ENCODE data around the gene MX1. TPM values are rescaled to one million over a fixed set of nuclear protein-coding genes. Genes with fewer than 3 reads are reported as not detected.

MX1 gene
- total and polyA plus RNA-seq, 4 donors, result 15.1 to 21.3 (median 18.0) TPM

DNA sequence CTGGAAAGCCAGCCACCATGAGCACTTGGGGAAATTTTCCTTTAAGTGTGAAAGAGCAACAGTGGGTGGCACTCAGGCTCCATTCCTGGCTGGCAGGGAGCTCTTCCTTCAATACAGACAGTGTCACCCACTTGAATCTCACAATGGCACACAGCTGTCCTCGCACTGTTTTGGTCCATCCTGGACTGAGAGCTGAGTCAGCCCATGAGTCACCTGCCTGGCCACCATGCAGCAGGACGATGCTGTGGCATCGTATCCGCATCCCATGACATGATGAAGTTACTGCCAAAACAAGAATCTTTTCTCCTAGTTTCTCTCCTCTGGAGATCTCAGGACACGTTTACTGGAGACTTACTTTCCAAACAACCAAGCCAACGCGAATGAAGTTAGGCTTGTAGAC lies 75.9 kb downstream of the MX1 start:
- 83% methylated on average over 7 of the region's 7 CpGs for WGBS
- no peak for DNase-seq (ENCODE audit: low spot score)
- Histone ChIP-seq H3K9ac (ENCODE audit: low read depth in 1 of 2, low read length in 2 of 2) (no peak overlapping the region), H3K27ac (ENCODE audit: low read depth in 1 of 2, low read length in 2 of 2) (peak overlapping the region; percentile 2 to 79), H3K4me1 (ENCODE audit: control insufficient read depth in 4 of 4, insufficient read depth in 4 of 4, low read length in 3 of 4) (peaks cover 16 to 45% (median 32%) of the 10 kb centered on the region in 4 donors), H3K27me3 (ENCODE audit: control insufficient read depth in 4 of 4, insufficient read depth in 4 of 4, low read length in 3 of 4) (no peaks in the 10 kb centered on the region), H3K4me3 (ENCODE audit: low read depth in 1 of 3, low read length in 3 of 3) (no peak overlapping the region), H3K9me3 (ENCODE audit: control insufficient read depth in 4 of 4, low read length in 3 of 4) (no peaks in the 10 kb centered on the region), H3K36me3 (ENCODE audit: control insufficient read depth in 4 of 4, insufficient read depth in 3 of 4, low read depth in 1 of 4, low read length in 3 of 4) (peaks cover 0 to 3% (median 0%) of the 10 kb centered on the region in 4 donors)
- TF ChIP-seq RAD21 (IDR thresholded peaks at IDR 0.05) (no peak), SP1 (IDR thresholded peaks at IDR 0.05) (no peak), JUND (IDR thresholded peaks at IDR 0.05) (no peak), TAF1 (conservative IDR thresholded peaks at IDR 0.05) (no peak), RXRA (IDR thresholded peaks at IDR 0.05) (no peak), YY1 (IDR thresholded peaks at IDR 0.05) (no peak)
- TF ChIP-seq, protein P1, sequence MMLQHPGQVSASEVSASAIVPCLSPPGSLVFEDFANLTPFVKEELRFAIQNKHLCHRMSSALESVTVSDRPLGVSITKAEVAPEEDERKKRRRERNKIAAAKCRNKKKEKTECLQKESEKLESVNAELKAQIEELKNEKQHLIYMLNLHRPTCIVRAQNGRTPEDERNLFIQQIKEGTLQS (IDR thresholded peaks at IDR 0.05), result no peak
- TF ChIP-seq, protein P2, sequence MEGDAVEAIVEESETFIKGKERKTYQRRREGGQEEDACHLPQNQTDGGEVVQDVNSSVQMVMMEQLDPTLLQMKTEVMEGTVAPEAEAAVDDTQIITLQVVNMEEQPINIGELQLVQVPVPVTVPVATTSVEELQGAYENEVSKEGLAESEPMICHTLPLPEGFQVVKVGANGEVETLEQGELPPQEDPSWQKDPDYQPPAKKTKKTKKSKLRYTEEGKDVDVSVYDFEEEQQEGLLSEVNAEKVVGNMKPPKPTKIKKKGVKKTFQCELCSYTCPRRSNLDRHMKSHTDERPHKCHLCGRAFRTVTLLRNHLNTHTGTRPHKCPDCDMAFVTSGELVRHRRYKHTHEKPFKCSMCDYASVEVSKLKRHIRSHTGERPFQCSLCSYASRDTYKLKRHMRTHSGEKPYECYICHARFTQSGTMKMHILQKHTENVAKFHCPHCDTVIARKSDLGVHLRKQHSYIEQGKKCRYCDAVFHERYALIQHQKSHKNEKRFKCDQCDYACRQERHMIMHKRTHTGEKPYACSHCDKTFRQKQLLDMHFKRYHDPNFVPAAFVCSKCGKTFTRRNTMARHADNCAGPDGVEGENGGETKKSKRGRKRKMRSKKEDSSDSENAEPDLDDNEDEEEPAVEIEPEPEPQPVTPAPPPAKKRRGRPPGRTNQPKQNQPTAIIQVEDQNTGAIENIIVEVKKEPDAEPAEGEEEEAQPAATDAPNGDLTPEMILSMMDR (IDR thresholded peaks at IDR 0.05; ENCODE audit: low read depth, low read length, missing input control), result no peak

DNA sequence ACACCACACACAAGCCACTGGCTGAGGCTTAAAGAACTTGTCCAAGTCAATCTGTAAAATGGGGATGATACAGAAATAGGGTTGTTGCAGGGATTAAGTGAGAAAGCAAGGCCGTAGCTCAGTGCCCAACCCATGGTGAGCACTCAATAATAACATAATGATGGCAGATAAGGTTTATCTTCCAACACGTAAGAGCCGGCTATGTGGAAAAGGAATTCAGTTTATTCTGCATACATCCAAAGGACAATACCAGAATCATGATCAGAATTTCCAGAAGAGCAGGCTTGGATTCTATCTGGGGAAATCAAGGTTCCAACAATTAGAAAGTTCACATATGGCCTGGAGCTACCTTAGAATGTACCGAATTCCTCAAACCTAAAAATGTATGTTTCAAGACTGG lies 77.3 kb downstream of the MX1 start:
- H3K36me3 ChIP-seq (ENCODE audit: control insufficient read depth in 4 of 4, insufficient read depth in 3 of 4, low read depth in 1 of 4, low read length in 3 of 4), result peaks cover 0 to 3% (median 0%) of the 10 kb centered on the region in 4 donors
- WGBS, result 90% methylated on average over 4 of the region's 4 CpGs
- H3K4me1 ChIP-seq (ENCODE audit: control insufficient read depth in 4 of 4, insufficient read depth in 4 of 4, low read length in 3 of 4), result peaks cover 14 to 45% (median 28%) of the 10 kb centered on the region in 4 donors
- H3K9me3 ChIP-seq (ENCODE audit: control insufficient read depth in 4 of 4, low read length in 3 of 4), result no peaks in the 10 kb centered on the region
- H3K27ac ChIP-seq (ENCODE audit: low read depth in 1 of 2, low read length in 2 of 2), result no peak overlapping the region
- no peak for DNase-seq (ENCODE audit: low spot score)
- no peak overlapping the region for H3K9ac ChIP-seq (ENCODE audit: low read depth in 1 of 2, low read length in 2 of 2)
- H3K27me3 ChIP-seq (ENCODE audit: control insufficient read depth in 4 of 4, insufficient read depth in 4 of 4, low read length in 3 of 4), result no peaks in the 10 kb centered on the region
- H3K4me3 ChIP-seq (ENCODE audit: low read depth in 1 of 3, low read length in 3 of 3), result no peak overlapping the region
- TF ChIP-seq, protein P3, sequence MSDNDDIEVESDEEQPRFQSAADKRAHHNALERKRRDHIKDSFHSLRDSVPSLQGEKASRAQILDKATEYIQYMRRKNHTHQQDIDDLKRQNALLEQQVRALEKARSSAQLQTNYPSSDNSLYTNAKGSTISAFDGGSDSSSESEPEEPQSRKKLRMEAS (IDR thresholded peaks at IDR 0.05), result no peak
- TF ChIP-seq, protein P4, sequence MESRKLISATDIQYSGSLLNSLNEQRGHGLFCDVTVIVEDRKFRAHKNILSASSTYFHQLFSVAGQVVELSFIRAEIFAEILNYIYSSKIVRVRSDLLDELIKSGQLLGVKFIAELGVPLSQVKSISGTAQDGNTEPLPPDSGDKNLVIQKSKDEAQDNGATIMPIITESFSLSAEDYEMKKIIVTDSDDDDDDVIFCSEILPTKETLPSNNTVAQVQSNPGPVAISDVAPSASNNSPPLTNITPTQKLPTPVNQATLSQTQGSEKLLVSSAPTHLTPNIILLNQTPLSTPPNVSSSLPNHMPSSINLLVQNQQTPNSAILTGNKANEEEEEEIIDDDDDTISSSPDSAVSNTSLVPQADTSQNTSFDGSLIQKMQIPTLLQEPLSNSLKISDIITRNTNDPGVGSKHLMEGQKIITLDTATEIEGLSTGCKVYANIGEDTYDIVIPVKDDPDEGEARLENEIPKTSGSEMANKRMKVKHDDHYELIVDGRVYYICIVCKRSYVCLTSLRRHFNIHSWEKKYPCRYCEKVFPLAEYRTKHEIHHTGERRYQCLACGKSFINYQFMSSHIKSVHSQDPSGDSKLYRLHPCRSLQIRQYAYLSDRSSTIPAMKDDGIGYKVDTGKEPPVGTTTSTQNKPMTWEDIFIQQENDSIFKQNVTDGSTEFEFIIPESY (IDR thresholded peaks at IDR 0.05), result no peak
- TF ChIP-seq JUND (IDR thresholded peaks at IDR 0.05), result no peak
- no peak for TF ChIP-seq RAD21 (IDR thresholded peaks at IDR 0.05)
- no peak for TF ChIP-seq TAF1 (conservative IDR thresholded peaks at IDR 0.05)
- TF ChIP-seq FOXA2 (IDR thresholded peaks at IDR 0.05), result no peak
- no peak for TF ChIP-seq FOXA1 (IDR thresholded peaks at IDR 0.05)
- no peak for TF ChIP-seq GABPA (IDR thresholded peaks at IDR 0.05 in 1 of 2, conservative IDR thresholded peaks at IDR 0.05 in 1 of 2)
- TF ChIP-seq RXRA (IDR thresholded peaks at IDR 0.05), result no peak

DNA sequence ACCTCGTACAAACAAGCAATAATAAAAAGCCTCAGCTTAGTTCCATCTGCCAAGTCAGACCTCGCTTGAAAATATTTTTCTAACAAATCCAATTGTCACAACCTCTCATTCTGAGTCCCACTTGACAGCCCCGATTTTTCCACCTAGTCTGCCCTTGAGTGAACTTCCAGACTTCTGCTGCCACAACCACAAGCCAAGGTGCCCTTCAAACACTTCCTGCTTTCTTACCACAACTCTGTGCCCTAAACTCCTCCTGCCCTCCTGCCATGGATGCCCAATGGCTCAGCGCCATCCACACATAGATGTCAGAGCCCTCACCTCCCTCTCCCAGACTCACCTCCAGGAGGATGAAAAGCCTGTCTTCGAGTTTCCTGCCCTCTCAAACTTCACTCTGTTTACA lies 78.0 kb downstream of the MX1 start:
- no peak overlapping the region for H3K4me3 ChIP-seq (ENCODE audit: low read depth in 1 of 3, low read length in 3 of 3)
- H3K36me3 ChIP-seq (ENCODE audit: control insufficient read depth in 4 of 4, insufficient read depth in 3 of 4, low read depth in 1 of 4, low read length in 3 of 4), result peaks cover 0 to 3% (median 0%) of the 10 kb centered on the region in 4 donors
- no peaks in the 10 kb centered on the region for H3K9me3 ChIP-seq (ENCODE audit: control insufficient read depth in 4 of 4, low read length in 3 of 4)
- no peak for TF ChIP-seq JUND (IDR thresholded peaks at IDR 0.05)
- TF ChIP-seq RAD21 (IDR thresholded peaks at IDR 0.05), result no peak
- TF ChIP-seq EGR1 (IDR thresholded peaks at IDR 0.05; ENCODE audit: low read depth in 2 of 2), result no peak
- TF ChIP-seq FOXA2 (IDR thresholded peaks at IDR 0.05), result no peak
- TF ChIP-seq, protein P3 (IDR thresholded peaks at IDR 0.05), result no peak
- TF ChIP-seq, protein P1 (IDR thresholded peaks at IDR 0.05), result no peak
- TF ChIP-seq TAF1 (conservative IDR thresholded peaks at IDR 0.05), result no peak
- no peak for TF ChIP-seq NR2F2 (IDR thresholded peaks at IDR 0.05)
- no peak for TF ChIP-seq SP1 (IDR thresholded peaks at IDR 0.05)
- TF ChIP-seq, protein P5, sequence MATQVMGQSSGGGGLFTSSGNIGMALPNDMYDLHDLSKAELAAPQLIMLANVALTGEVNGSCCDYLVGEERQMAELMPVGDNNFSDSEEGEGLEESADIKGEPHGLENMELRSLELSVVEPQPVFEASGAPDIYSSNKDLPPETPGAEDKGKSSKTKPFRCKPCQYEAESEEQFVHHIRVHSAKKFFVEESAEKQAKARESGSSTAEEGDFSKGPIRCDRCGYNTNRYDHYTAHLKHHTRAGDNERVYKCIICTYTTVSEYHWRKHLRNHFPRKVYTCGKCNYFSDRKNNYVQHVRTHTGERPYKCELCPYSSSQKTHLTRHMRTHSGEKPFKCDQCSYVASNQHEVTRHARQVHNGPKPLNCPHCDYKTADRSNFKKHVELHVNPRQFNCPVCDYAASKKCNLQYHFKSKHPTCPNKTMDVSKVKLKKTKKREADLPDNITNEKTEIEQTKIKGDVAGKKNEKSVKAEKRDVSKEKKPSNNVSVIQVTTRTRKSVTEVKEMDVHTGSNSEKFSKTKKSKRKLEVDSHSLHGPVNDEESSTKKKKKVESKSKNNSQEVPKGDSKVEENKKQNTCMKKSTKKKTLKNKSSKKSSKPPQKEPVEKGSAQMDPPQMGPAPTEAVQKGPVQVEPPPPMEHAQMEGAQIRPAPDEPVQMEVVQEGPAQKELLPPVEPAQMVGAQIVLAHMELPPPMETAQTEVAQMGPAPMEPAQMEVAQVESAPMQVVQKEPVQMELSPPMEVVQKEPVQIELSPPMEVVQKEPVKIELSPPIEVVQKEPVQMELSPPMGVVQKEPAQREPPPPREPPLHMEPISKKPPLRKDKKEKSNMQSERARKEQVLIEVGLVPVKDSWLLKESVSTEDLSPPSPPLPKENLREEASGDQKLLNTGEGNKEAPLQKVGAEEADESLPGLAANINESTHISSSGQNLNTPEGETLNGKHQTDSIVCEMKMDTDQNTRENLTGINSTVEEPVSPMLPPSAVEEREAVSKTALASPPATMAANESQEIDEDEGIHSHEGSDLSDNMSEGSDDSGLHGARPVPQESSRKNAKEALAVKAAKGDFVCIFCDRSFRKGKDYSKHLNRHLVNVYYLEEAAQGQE (IDR thresholded peaks at IDR 0.05), result no peak
- TF ChIP-seq, protein P2 (IDR thresholded peaks at IDR 0.05; ENCODE audit: low read depth, low read length, missing input control), result no peak

More for the DNA sequence above, 78.0 kb downstream of the MX1 start:
- Histone ChIP-seq H3K9ac (ENCODE audit: low read depth in 1 of 2, low read length in 2 of 2) (no peak overlapping the region), H3K27me3 (ENCODE audit: control insufficient read depth in 4 of 4, insufficient read depth in 4 of 4, low read length in 3 of 4) (no peaks in the 10 kb centered on the region), H3K4me1 (ENCODE audit: control insufficient read depth in 4 of 4, insufficient read depth in 4 of 4, low read length in 3 of 4) (peaks cover 16 to 45% (median 31%) of the 10 kb centered on the region in 4 donors), H3K27ac (ENCODE audit: low read depth in 1 of 2, low read length in 2 of 2) (no peak overlapping the region)
- DNase-seq (ENCODE audit: low spot score), result no peak
- 69% methylated on average over 5 of the region's 5 CpGs for WGBS
